ENCODE results near the gene ANP32E. TPM values are rescaled to one million over a fixed set of nuclear protein-coding genes. Genes with fewer than 3 reads are reported as not detected.

Gene ANP32E
- total and polyA plus RNA-seq, 9 of the 15 experiments (the other 6 are each of a cell fraction or from before 2014, with no cell fraction given): 60.4 to 197 (median 104) TPM

DNA sequence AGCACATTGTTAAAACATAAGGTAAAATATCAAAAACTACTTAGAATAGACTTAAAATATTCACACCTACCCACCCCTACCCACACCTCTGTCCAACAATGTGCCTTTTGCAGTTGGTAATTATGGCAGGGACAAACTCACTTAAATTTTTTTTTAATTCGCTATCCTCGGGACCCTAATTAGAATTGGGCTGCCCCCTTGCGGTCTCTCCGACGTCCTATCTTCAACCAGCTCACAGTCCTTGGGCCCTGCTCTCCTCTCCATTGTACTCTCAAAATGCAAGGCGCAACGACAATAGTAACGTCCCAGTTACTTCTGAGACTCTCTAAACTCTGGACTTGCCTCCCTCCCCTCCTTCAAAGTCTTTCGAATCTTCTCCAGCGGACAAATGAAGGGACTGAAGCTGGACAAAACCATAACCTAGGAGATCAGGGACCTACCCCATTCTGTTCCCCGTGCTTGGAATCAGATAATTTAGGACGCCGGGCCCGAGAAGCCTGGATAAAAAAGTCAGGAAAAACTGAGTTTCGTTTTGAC is 45.4 kb upstream of the ANP32E start (continued):
- TF ChIP-seq ARID2 (IDR thresholded peaks at IDR 0.05) (0 out of 2 replicates have a peak, but pooled peaks have one; percentile 15), MEF2D (tag; conservative IDR thresholded peaks at IDR 0.05; ENCODE audit: low read depth) (no peak), MAFG (tag; conservative IDR thresholded peaks at IDR 0.05) (no peak), GABPB1 (CRISPR knock-in tag; IDR thresholded peaks at IDR 0.05) (no peak), NCOA4 (IDR thresholded peaks at IDR 0.05; ENCODE audit: partially characterized antibody) (no peak), MTA2 (IDR thresholded peaks at IDR 0.05; ENCODE audit: low read depth) (no peak), TAF15 (IDR thresholded peaks at IDR 0.05; ENCODE audit: low read depth, low read length) (no peak), ZKSCAN8 (CRISPR knock-in tag; IDR thresholded peaks at IDR 0.05) (no peak)
- TF ChIP-seq, protein P1, sequence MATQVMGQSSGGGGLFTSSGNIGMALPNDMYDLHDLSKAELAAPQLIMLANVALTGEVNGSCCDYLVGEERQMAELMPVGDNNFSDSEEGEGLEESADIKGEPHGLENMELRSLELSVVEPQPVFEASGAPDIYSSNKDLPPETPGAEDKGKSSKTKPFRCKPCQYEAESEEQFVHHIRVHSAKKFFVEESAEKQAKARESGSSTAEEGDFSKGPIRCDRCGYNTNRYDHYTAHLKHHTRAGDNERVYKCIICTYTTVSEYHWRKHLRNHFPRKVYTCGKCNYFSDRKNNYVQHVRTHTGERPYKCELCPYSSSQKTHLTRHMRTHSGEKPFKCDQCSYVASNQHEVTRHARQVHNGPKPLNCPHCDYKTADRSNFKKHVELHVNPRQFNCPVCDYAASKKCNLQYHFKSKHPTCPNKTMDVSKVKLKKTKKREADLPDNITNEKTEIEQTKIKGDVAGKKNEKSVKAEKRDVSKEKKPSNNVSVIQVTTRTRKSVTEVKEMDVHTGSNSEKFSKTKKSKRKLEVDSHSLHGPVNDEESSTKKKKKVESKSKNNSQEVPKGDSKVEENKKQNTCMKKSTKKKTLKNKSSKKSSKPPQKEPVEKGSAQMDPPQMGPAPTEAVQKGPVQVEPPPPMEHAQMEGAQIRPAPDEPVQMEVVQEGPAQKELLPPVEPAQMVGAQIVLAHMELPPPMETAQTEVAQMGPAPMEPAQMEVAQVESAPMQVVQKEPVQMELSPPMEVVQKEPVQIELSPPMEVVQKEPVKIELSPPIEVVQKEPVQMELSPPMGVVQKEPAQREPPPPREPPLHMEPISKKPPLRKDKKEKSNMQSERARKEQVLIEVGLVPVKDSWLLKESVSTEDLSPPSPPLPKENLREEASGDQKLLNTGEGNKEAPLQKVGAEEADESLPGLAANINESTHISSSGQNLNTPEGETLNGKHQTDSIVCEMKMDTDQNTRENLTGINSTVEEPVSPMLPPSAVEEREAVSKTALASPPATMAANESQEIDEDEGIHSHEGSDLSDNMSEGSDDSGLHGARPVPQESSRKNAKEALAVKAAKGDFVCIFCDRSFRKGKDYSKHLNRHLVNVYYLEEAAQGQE (IDR thresholded peaks at IDR 0.05; ENCODE audit: borderline replicate concordance): peak; percentile 69; the same call in 1 of the 2 replicates
- TF ChIP-seq, protein P1 (CRISPR knock-in tag; IDR thresholded peaks at IDR 0.05; ENCODE audit: low read depth): no peak
- TF ChIP-seq, protein P2, sequence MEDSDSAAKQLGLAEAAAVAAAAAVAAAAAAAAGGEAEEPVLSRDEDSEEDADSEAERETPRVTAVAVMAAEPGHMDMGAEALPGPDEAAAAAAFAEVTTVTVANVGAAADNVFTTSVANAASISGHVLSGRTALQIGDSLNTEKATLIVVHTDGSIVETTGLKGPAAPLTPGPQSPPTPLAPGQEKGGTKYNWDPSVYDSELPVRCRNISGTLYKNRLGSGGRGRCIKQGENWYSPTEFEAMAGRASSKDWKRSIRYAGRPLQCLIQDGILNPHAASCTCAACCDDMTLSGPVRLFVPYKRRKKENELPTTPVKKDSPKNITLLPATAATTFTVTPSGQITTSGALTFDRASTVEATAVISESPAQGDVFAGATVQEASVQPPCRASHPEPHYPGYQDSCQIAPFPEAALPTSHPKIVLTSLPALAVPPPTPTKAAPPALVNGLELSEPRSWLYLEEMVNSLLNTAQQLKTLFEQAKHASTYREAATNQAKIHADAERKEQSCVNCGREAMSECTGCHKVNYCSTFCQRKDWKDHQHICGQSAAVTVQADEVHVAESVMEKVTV (CRISPR knock-in tag; IDR thresholded peaks at IDR 0.05): peak; percentile 22; the same call in 1 of the 2 replicates
- TF ChIP-seq, protein P3, sequence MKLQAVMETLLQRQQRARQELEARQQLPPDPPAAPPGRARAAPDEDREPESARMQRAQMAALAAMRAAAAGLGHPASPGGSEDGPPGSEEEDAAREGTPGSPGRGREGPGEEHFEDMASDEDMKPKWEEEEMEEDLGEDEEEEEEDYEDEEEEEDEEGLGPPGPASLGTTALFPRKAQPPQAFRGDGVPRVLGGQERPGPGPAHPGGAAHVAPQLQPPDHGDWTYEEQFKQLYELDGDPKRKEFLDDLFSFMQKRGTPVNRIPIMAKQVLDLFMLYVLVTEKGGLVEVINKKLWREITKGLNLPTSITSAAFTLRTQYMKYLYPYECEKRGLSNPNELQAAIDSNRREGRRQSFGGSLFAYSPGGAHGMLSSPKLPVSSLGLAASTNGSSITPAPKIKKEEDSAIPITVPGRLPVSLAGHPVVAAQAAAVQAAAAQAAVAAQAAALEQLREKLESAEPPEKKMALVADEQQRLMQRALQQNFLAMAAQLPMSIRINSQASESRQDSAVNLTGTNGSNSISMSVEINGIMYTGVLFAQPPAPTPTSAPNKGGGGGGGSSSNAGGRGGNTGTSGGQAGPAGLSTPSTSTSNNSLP (IDR thresholded peaks at IDR 0.05; ENCODE audit: borderline replicate concordance, low read depth, low read length): peak; percentile 71; the same call in 1 of the 2 replicates
- TF ChIP-seq, protein P4, sequence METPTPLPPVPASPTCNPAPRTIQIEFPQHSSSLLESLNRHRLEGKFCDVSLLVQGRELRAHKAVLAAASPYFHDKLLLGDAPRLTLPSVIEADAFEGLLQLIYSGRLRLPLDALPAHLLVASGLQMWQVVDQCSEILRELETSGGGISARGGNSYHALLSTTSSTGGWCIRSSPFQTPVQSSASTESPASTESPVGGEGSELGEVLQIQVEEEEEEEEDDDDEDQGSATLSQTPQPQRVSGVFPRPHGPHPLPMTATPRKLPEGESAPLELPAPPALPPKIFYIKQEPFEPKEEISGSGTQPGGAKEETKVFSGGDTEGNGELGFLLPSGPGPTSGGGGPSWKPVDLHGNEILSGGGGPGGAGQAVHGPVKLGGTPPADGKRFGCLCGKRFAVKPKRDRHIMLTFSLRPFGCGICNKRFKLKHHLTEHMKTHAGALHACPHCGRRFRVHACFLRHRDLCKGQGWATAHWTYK (CRISPR knock-in tag; IDR thresholded peaks at IDR 0.05): no peak

All from K562 (cell line).